ENCODE results near the gene GFRAL.

Gene GFRAL

GRCh38 chr6:55379471-55379870 is 52.2 kb downstream of the GFRAL start:
- in situ Hi-C loops (cut with HindIII; ENCODE audit: low sequenced_read_pairs) = no loop called here
- H3K4me3 ChIP-seq (ENCODE audit: low read depth, low read length) = no peak overlapping the region
- DNase-seq (ENCODE audit: low read depth) = no peak
- no peak for TF ChIP-seq CTCF (IDR thresholded peaks at IDR 0.05; ENCODE audit: low read depth, low read length, missing control alignments)

DNA sequence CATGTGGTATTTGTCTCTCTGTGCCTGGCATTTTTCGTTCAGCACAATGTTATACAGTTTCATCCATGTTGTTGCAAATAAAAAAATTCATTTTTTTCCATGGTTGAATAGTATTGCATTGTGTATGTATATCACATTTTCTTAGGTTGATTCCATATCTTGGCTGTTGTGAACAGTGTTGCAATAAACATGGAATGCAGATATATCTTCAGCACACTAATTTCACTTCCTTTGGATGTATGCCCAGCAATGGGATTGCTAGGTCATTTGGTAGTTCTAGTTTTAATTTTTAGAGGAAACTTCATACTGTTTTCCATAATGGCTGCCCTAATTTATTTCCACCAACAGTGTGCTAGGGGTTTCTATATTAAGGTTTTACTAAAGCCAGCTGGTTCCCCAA is 52.6 kb downstream of the GFRAL start:
- H3K4me3 ChIP-seq (ENCODE audit: low read depth, low read length) = no peak overlapping the region
- no peak for TF ChIP-seq CTCF (IDR thresholded peaks at IDR 0.05; ENCODE audit: low read depth, low read length, missing control alignments)
- in situ Hi-C loops (cut with HindIII; ENCODE audit: low sequenced_read_pairs) = no loop called here
- DNase-seq (ENCODE audit: low read depth) = no peak

- no peak overlapping the region for H3K4me3 ChIP-seq (ENCODE audit: low read depth, low read length)
- in situ Hi-C loops (cut with HindIII; ENCODE audit: low sequenced_read_pairs) = no loop called here
- no peak for DNase-seq (ENCODE audit: low read depth)
- TF ChIP-seq CTCF (IDR thresholded peaks at IDR 0.05; ENCODE audit: low read depth, low read length, missing control alignments) = no peak
Observed at GRCh38 chr6:55388211-55388610, 60.9 kb downstream of the GFRAL start.

DNA sequence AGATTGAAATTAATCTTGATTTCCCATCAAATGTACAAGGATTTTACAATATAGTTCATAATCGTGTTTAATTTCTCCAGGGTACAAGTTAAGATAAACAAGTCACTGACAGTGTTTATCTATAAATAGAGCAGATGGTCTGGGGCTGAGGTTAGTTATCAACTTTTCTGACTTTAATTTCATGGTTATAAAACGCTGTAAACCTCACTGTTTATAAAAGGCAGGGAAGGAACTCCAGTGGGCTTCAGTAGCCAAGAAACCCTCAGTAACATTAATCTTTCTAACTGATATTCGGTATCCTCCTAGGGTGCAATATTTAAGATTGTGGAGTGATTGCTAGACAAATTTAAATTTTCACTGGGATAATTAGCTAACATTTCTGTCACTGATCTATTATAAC is 68.6 kb downstream of the GFRAL start:
- no peak overlapping the region for H3K4me3 ChIP-seq (ENCODE audit: low read depth, low read length)
- TF ChIP-seq CTCF (IDR thresholded peaks at IDR 0.05; ENCODE audit: low read depth, low read length, missing control alignments) = no peak
- in situ Hi-C loops (cut with HindIII; ENCODE audit: low sequenced_read_pairs) = no loop called here
- DNase-seq (ENCODE audit: low read depth) = no peak

- in situ Hi-C loops (cut with HindIII; ENCODE audit: low sequenced_read_pairs) = no loop called here
Observed at GRCh38 chr6:55397986-55398385, 70.7 kb downstream of the GFRAL start.

GRCh38 chr6:55399351-55399750 is 72.1 kb downstream of the GFRAL start:
- TF ChIP-seq CTCF (IDR thresholded peaks at IDR 0.05; ENCODE audit: low read depth, low read length, missing control alignments) = no peak
- H3K4me3 ChIP-seq (ENCODE audit: low read depth, low read length) = no peak overlapping the region
- DNase-seq (ENCODE audit: low read depth) = no peak
- in situ Hi-C loops (cut with HindIII; ENCODE audit: low sequenced_read_pairs) = no loop called here

More at GRCh38 chr6:55397986-55398385, 70.7 kb downstream of the GFRAL start:
- DNase-seq (ENCODE audit: low read depth) = no peak
- no peak overlapping the region for H3K4me3 ChIP-seq (ENCODE audit: low read depth, low read length)
- no peak for TF ChIP-seq CTCF (IDR thresholded peaks at IDR 0.05; ENCODE audit: low read depth, low read length, missing control alignments)
